HG02970 (cell line): ENCODE results near the gene EFNB2.

ENCODE experiments used
- ATAC-seq: cut with Tn5 transposase; IDR thresholded peaks from one replicate; pipeline ENCODE4 v1.9.1; 2021; ENCODE audit warnings: mild to moderate bottlenecking, moderate library complexity, moderate number of reproducible peaks; ENCODE audit not compliant: unreplicated experiment, low FRiP score

Gene EFNB2

GRCh38 chr13:106464076-106464475, 71.4 kb downstream of the EFNB2 start:
- ATAC-seq = no peak

GRCh38 chr13:106462710-106463109, 72.8 kb downstream of the EFNB2 start:
- no peak for ATAC-seq

GRCh38 chr13:106455777-106456176, 79.7 kb downstream of the EFNB2 start:
- ATAC-seq = no peak

- ATAC-seq = no peak
Observed at GRCh38 chr13:106455190-106455589, 80.3 kb downstream of the EFNB2 start.

GRCh38 chr13:106453101-106453500, 82.4 kb downstream of the EFNB2 start:
- ATAC-seq = no peak

- ATAC-seq = no peak
Observed at GRCh38 chr13:106450991-106451390, 84.5 kb downstream of the EFNB2 start.

GRCh38 chr13:106449096-106449495, 86.4 kb downstream of the EFNB2 start:
- no peak for ATAC-seq

GRCh38 chr13:106445996-106446395, 89.5 kb downstream of the EFNB2 start:
- no peak for ATAC-seq

- ATAC-seq = no peak
Observed at GRCh38 chr13:106443607-106444322, 91.7 kb downstream of the EFNB2 start.

GRCh38 chr13:106440866-106441265, 94.6 kb downstream of the EFNB2 start:
- no peak for ATAC-seq
